Smooth muscle cell of the coronary artery (primary cell): ENCODE data around the gene RAB11A. TPM values are rescaled to one million over a fixed set of nuclear protein-coding genes. Genes with fewer than 3 reads are reported as not detected.

Source experiments
- total RNA-seq: library from RNA; depleted of rRNA; stranded (reverse); fragments of >200 nt; gene quantifications from 2 replicates; pipeline ENCODE4 v1.2.3, GENCODE V29; 2014; ENCODE audit warnings: low replicate concordance

RAB11A gene
- total RNA-seq: 127 and 264 TPM in 2 replicates

DNA sequence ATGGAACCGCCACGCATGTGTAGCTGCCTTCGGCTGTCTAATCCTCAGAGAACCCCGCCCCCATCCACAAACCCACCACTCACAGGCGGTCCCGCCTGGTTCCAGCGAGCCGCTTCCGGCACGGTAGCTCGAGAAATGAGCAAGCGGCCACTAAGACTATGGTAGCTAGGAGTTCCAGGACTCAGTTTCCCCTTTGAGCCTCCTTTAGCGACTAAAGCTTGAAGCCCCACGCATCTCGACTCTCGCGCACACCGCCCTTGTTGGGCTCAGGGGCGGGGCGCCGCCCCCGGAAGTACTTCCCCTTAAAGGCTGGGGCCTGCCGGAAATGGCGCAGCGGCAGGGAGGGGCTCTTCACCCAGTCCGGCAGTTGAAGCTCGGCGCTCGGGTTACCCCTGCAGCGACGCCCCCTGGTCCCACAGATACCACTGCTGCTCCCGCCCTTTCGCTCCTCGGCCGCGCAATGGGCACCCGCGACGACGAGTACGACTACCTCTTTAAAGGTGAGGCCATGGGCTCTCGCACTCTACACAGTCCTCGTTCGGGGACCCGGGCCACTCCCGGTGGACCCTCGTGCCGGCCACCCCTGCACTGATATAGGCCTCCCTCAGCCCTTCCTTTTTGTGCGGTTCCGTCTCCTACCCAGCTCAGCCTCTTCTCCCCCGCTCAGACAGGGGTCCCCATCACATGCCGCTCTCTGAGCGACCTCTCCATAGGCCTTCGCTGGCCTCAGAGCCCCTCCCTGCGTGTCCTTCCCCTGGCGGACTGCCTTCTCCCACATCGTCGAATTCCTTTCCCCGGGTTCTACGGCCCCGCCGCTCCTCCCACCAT, at the start of gene RAB11A:
Gene RAB11A (plus strand): TSS at position 366 of the 828 bp plus-strand sequence. CDS start 95 bp downstream, at position 461.

Other genes with a start within 250 kb of the RAB11A start
- gene SLC24A1, start 247.6 kb upstream of the RAB11A start, total RNA-seq: 1.8 and 5.1 TPM in 2 replicates
- 11.7 and 12.1 TPM in 2 replicates for gene DENND4A, start 77.2 kb upstream of the RAB11A start, total RNA-seq